ENCODE results near the gene GGT6.

The GGT6 gene

DNA sequence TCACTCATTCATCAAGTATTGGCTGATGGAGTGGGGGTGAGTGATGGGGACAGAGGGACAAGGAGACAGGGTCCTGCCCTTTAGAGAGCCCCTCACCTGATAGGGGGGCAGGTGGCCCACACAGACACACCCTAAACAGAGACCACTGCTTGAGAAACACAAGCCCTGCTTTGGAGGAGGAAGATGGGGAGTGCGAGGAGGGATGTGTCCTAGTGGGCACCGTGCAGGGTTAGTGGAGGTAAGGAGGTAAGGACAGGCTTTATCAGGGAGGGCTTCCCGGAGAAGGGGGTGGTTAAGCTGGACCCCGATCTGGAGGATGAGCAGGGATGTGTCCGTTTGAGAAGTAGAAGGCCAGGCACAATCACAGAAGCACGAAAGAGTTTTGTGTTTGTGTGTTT, 15.8 kb upstream of the GGT6 start:
- no peak for DNase-seq (ENCODE audit: low spot score)

GRCh38 chr17:4574448-4575045, 14.2 kb upstream of the GGT6 start:
- DNase-seq (ENCODE audit: low spot score) = no peak

GRCh38 chr17:4573669-4574068, 13.3 kb upstream of the GGT6 start:
- no peak for DNase-seq (ENCODE audit: low spot score)

- DNase-seq (ENCODE audit: low spot score) = no peak
These were observed 12.7 kb upstream of the GGT6 start for GRCh38 chr17:4573115-4573514.

DNA sequence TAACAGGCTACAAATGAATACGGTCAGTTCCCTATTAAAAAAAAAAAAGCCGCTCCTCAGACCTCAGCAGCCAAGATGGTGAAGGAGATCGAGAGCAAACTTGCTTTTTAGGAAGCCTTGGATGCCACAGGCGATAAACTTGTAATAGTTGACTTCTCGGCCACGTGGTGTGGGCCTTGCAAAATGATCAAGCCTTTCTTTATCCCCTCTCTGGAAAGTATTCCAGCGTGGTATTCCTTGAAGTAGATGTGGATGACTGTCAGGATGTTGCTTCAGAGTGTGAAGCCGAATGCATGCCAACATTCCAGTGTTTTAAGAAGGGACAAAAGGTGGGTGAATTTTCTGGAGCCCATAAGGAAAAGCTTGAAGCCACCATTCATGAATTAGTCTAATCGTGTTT, 11.8 kb upstream of the GGT6 start:
- no peak for DNase-seq (ENCODE audit: low spot score)

DNA sequence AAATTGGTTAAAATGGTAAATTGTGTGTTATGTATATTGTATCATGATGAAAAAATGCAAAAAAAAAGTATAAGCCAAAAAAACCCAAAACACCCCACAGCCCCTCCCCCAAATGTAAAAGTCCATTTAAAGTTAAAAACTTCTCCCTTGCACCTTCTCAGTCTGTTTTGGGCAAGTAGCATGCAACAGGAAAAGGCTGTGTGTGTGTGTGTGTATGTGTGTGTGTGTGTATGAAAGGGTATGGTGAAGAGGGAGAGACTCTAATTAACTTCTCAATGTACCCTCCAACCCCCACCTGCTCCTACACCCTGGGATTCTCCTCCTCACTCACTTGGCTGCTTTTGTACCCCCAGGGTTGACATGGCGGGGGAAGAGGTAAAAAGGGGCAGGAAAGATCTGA, 9.2 kb upstream of the GGT6 start:
- no peak for DNase-seq (ENCODE audit: low spot score)

- peak; percentile 68 for DNase-seq (ENCODE audit: low spot score)
These were observed 6.4 kb upstream of the GGT6 start for GRCh38 chr17:4566785-4567184.

GRCh38 chr17:4565209-4566141, 5.1 kb upstream of the GGT6 start:
- DNase-seq (ENCODE audit: low spot score) = peak; percentile 67

DNA sequence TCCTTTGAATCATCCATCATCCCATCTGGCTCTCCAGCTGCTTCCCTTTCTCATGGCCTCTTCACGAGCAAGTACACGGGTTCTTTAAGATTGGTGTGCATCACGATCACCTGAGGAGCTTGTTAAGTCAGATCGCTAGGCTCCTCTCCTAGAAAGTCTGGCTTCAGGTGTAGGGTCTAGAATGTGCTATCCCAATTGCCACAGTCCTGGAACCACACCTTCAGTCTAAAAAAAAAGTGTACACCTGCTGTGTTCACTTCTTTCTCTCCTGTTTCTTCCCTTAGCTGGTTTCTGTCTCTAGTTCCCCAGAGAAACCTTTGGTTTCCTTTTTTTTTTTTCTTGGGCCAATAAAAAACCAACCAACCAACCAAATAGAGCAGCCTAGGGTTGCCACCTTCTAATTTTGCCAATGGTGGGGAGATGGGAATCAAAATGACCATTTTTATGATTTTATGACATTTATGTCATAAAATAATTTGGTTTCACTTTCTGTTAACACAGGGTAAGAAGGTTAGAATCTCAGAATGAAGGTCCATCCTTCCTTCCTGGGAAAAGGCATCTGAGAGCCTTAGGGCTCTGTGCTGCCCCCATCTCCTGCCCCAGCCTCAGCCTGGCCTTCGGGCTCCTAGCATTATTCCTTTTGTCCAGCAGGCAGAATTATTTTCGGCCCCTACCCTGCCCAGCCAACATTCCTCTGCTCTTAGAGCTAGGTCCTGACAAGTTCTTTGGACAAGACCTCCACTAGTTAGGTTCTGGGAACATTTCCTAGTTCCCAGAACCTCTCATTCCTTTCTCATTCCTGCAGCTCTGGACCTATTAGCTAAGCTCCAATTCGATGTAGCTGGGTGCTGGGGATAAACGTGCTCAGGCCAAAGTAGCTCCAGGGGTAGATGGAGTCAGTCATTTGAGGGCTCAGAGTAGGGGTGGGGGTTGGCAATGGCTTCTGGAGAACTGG, 1.9 kb upstream of the GGT6 start:
- no peak for DNase-seq (ENCODE audit: low spot score)

- DNase-seq (ENCODE audit: low spot score) = no peak
These were observed 470 bp upstream of the GGT6 start for GRCh38 chr17:4560837-4561256.

- no peak for DNase-seq (ENCODE audit: low spot score)
These were observed 411 bp downstream of the GGT6 start for GRCh38 chr17:4559966-4560365.

GRCh38 chr17:4559139-4559791, 1.1 kb downstream of the GGT6 start:
- DNase-seq (ENCODE audit: low spot score) = no peak

DNA sequence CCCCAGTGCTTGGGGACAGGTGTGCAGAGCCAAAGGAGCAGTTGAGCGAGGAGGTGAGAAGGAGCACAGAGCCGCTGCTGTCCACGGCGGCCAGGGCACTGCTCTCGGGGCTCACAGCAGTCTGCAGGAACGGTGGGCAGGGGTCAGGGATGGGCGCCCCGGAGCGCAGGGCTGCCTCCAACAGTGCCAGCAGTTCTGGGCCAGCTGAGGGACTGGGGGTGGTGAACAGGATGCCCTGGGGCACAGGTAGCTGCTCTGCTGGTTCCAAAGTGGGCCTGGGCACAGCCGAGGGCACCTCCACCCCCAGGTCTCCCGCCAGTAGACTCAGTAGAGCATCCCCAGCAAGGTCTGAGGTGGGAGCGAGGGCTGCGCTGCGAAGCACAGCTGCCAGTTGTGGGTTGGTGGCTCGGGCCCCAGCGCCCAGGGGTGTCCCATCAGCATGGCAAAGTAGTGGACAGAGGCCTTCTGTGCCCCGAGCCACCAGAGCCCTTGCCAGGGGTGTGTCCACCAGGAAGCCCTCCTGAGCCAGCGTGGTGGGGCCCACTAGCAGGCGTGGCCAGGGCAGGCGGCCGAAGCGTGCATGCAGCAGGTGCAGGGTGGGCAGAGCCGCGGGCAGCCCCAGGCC, 1.9 kb downstream of the GGT6 start:
- no peak for DNase-seq (ENCODE audit: low spot score)

DNA sequence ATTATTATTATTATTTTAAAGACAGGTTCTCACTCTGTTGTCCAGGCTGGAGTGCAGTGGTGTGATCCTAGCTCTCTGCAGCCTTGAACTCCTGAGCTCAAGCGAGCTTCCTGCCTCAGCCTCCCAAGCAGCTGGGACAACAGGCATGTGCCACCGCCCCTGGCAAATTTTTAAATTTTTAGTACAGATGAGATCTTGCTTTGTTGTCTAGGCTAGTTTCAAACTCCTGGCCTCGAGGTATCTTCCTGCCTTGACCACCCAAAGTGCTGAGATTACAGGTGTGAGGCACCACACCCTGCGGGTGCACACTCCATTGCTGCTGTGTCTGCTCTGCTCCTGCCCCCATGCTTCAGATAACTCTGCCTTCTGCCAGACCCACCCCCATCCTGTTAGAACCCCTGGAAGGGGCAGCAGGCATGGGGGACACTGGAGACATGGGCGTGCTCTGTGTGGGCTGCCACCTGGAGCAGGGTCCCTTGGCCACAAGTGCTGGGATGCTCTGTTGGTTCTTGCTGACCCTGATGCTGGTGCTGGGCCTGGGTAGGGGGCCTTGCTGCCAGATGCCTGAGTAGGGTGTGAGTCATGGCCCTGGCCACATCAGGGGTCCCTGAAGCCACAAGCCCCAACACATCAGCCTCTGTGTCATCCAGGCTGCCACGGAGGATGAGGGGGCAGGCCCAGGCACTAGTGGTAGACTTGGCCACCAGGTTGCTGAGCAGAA, 2.6 kb downstream of the GGT6 start:
- DNase-seq (ENCODE audit: low spot score) = peak; percentile 60

GRCh38 chr17:4556996-4557395, 3.4 kb downstream of the GGT6 start:
- DNase-seq (ENCODE audit: low spot score) = no peak

DNA sequence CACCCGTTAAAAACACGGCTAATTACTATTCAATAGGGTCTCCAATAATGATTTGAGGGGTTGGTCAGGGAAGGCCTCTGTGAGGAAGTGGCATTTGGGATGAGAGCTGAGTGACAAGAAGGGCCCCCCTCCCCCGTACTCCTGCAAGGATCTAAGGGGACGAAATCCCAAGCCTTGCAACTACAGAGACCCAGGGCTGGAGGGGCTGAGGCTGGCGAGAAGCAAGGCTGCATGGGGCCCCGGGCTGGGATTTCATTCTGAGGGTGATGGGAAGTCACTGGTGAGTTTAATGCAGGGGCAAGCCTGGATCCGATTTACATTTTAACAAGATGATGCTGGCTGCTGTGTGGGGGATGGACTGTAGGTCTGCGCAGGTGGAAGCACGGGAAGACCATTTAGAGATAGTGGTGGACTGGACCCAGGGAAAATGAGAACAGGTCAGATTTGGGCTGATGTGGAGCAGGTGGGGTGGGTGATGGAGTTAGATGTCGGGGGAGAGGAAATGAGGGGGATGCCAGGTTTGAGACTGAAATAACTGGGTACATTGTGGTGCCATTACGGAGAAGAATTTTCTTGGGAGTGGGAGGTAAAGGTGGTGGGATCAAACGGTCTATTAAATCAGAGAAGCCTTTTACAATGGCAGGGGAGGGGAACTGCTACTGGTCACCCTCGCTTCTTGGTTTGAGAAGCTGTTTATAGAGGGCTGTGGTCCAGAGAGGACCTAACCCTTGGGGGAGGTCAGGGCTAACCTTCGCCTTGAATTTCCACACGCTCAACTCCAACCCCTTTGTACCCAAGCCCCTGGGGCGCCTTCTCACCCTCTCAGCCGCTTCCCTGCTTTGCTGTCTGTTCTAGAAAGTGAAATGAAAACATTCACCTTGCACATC, 4.3 kb downstream of the GGT6 start:
- no peak for DNase-seq (ENCODE audit: low spot score)

GRCh38 chr17:4554997-4555799, 5.2 kb downstream of the GGT6 start, which contains the start of gene MYBBP1A:
Gene MYBBP1A (minus strand): TSS chr17:4555384. CDS start chr17:4555324, 60 bp downstream.
- peak; percentile 96 for DNase-seq (ENCODE audit: low spot score)

DNA sequence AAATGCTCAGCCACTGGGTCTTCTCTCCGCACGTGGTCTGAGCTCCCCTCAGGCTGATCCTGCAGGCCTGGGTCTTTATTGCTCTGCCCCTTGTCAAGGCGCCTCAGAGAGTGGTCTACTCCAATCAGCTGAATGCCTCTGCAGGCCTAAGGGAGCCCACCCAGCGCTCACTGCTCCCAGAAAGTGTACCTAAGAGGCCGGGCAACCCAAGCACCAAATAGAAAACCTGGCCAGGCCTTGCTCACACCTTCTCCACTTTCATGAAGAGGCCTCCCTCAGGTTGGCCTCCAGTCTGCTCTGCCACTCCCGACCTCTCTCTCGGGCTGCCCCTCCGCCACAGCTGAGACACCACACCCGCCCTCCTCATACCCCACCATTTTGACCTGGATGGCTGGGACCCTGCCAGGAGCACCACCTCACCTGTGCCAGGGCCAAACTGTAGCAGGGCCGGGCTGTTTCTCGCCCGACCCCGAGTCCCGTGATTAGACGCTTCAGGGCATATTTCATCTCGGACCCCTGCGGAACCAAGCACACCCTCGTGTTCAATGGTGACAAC, 5.9 kb downstream of the GGT6 start:
- DNase-seq (ENCODE audit: low spot score) = peak; percentile 64
